H1 (cell line): ENCODE data around the gene CLCF1. TPM values are rescaled to one million over a fixed set of nuclear protein-coding genes. Genes with fewer than 3 reads are reported as not detected.
A peak's percentile ranks its signal among the peaks of the same experiment; 100 is the strongest.

ENCODE experiments used
- CTCF ChIA-PET: fragments of 300-600 bp; sonication (Branson Sonifier 250); formaldehyde crosslinking; loops from one replicate; lab custom pipeline; 2021; ENCODE audit not compliant: partially characterized antibody; lab: Charles Lee
- POLR2A ChIA-PET: fragments of 300-600 bp; sonication (Branson Sonifier 250); formaldehyde crosslinking; loops from one replicate; lab custom pipeline; 2021; ENCODE audit warnings: inconsistent platforms; ENCODE audit not compliant: partially characterized antibody; lab: Charles Lee
- DNase-seq, 2 experiments: peaks; one replicate each; pipeline versions ENCODE4 v3.0.0 to v3.0.0-alpha.2; 2010 to 2022; ENCODE audit warnings: low spot score in 2 of 2, low read depth in 1 of 2, mixed read lengths in 1 of 2
- FAIRE-seq: peaks from 2 replicates; lab custom pipeline; 2011; peaks lifted over from hg19 to GRCh38; lab: Jason Lieb, UNC
- H2AFZ ChIP-seq: 2 replicates; pipeline ENCODE4 v1.8.1; 2012; ENCODE audit warnings: low read length, inconsistent platforms
- H2AK5ac ChIP-seq: 2 replicates; pipeline ENCODE4 v1.6.1; 2013; ENCODE audit warnings: low read depth, low read length
- H2BK120ac ChIP-seq: replicated peaks from 2 replicates; pipeline ENCODE3; 2013; ENCODE audit warnings: low read depth, low read length, inconsistent platforms
- H2BK12ac ChIP-seq: 2 replicates; pipeline ENCODE4 v1.6.1; 2013; ENCODE audit warnings: low read depth, low read length
- H2BK15ac ChIP-seq: 2 replicates; pipeline ENCODE4 v1.6.1; 2013; ENCODE audit warnings: low read length
- H2BK20ac ChIP-seq: 2 replicates; pipeline ENCODE4 v1.6.1; 2013; ENCODE audit warnings: low read length
- H2BK5ac ChIP-seq: 2 replicates; pipeline ENCODE4 v1.6.1; 2013; ENCODE audit warnings: low read depth, low read length
- H3K14ac ChIP-seq: 2 replicates; pipeline ENCODE4 v1.6.1; 2013; ENCODE audit warnings: inconsistent platforms; ENCODE audit not compliant: insufficient read length
- H3K18ac ChIP-seq: 2 replicates; pipeline ENCODE4 v1.6.1; 2013; ENCODE audit warnings: low read length; ENCODE audit errors: extremely low read depth
- H3K23ac ChIP-seq: 2 replicates; pipeline ENCODE4 v1.6.1; 2013; ENCODE audit warnings: inconsistent platforms; ENCODE audit not compliant: insufficient read length
- H3K23me2 ChIP-seq: 2 replicates; pipeline ENCODE4 v1.6.1; 2013; ENCODE audit warnings: low read depth, low read length
- H3K27ac ChIP-seq: 2 replicates; pipeline ENCODE4 v1.6.1; 2011; ENCODE audit warnings: low read depth, low read length, inconsistent platforms
- H3K27me3 ChIP-seq, 4 experiments: replicated peaks in 1 of 4; 1 replicate in 1 of 4; 2 replicates in 3 of 4; pipeline versions ENCODE4 v1.6.1 to v1.8.1; 2011 to 2013; ENCODE audit warnings: low read length in 3 of 4, mild to moderate bottlenecking in 3 of 4, inconsistent platforms in 2 of 4, mixed read lengths in 2 of 4, moderate library complexity in 1 of 4; ENCODE audit not compliant: control insufficient read depth in 3 of 4, insufficient read depth in 3 of 4; ENCODE audit errors: extremely low read depth in 1 of 4
- H3K36me3 ChIP-seq, 4 experiments: 2 replicates each; pipeline versions ENCODE4 v1.6.1 to v1.8.1; 2011 to 2013; ENCODE audit warnings: mild to moderate bottlenecking in 4 of 4, low read length in 3 of 4, moderate library complexity in 2 of 4, control low read depth in 1 of 4, inconsistent platforms in 1 of 4; ENCODE audit not compliant: insufficient read depth in 4 of 4, control insufficient read depth in 2 of 4
- H3K4ac ChIP-seq: replicated peaks from 2 replicates; pipeline ENCODE3; 2013; ENCODE audit warnings: low read length, low read depth, mixed read lengths, inconsistent platforms; ENCODE audit not compliant: insufficient read length
- H3K4me1 ChIP-seq, 4 experiments: replicated peaks in 1 of 4; 1 replicate in 1 of 4; 2 replicates in 3 of 4; pipeline versions ENCODE4 v1.6.1 to v1.8.1; 2011 to 2013; ENCODE audit warnings: low read length in 3 of 4, inconsistent platforms in 2 of 4, mixed read lengths in 1 of 4; ENCODE audit not compliant: insufficient read depth in 4 of 4, control insufficient read depth in 3 of 4
- H3K4me2 ChIP-seq, 2 experiments: 2 replicates each; pipeline versions ENCODE4 v1.6.1 to v1.8.1; 2011 to 2013; ENCODE audit warnings: low read depth in 2 of 2, low read length in 2 of 2, control low read depth in 1 of 2, inconsistent platforms in 1 of 2, mild to moderate bottlenecking in 1 of 2; ENCODE audit not compliant: insufficient read depth in 1 of 2
- H3K4me3 ChIP-seq, 4 experiments: fragments of 200-600, 300-600 bp in 1 of 4; sonication (generic), shearing (Covaris generic), sonication (Bioruptor Twin) in 1 of 4; 2 replicates each; pipeline versions ENCODE4 v1.5.1 to v1.8.1; 2011 to 2016; ENCODE audit warnings: low read length in 4 of 4, low read depth in 3 of 4, control low read depth in 2 of 4, inconsistent platforms in 2 of 4, mild to moderate bottlenecking in 2 of 4, mixed read lengths in 1 of 4, moderate library complexity in 1 of 4; ENCODE audit not compliant: insufficient read depth in 2 of 4; ENCODE audit errors: extremely low read depth in 1 of 4
- H3K56ac ChIP-seq: replicated peaks from 2 replicates; pipeline ENCODE3; 2013; ENCODE audit warnings: low read depth, mild to moderate bottlenecking, mixed read lengths, low read length, inconsistent platforms; ENCODE audit not compliant: insufficient read length
- H3K79me1 ChIP-seq: 2 replicates; pipeline ENCODE4 v1.6.1; 2013; ENCODE audit warnings: low read depth, low read length, control low read depth
- H3K79me2 ChIP-seq, 2 experiments: 2 replicates each; pipeline versions ENCODE4 v1.6.1 to v1.8.1; 2012 to 2013; ENCODE audit warnings: low read length in 2 of 2, mild to moderate bottlenecking in 2 of 2, inconsistent platforms in 1 of 2; ENCODE audit not compliant: insufficient read depth in 2 of 2, control insufficient read depth in 1 of 2
- H3K9ac ChIP-seq, 4 experiments: replicated peaks in 1 of 4; 1 replicate in 1 of 4; 2 replicates in 3 of 4; pipeline versions ENCODE4 v1.6.1 to v1.8.1; 2011 to 2013; ENCODE audit warnings: low read depth in 3 of 4, low read length in 3 of 4, control low read depth in 2 of 4, mild to moderate bottlenecking in 2 of 4, moderate library complexity in 2 of 4, inconsistent platforms in 1 of 4; ENCODE audit errors: extremely low read depth in 1 of 4
- H3K9me3 ChIP-seq, 2 experiments: 2 replicates each; pipeline versions ENCODE4 v1.6.1 to v1.8.1; 2012 to 2013; ENCODE audit warnings: mild to moderate bottlenecking in 2 of 2, moderate library complexity in 2 of 2, control low read depth in 1 of 2, inconsistent platforms in 1 of 2, low read depth in 1 of 2, low read length in 1 of 2, mixed read lengths in 1 of 2; ENCODE audit not compliant: insufficient read depth in 2 of 2
- H4K20me1 ChIP-seq, 2 experiments: replicated peaks in 1 of 2; 2 replicates each; pipeline versions ENCODE3 to v1.8.1; 2011 to 2013; ENCODE audit warnings: inconsistent platforms in 2 of 2, low read length in 2 of 2, mild to moderate bottlenecking in 1 of 2; ENCODE audit not compliant: insufficient read depth in 2 of 2, control insufficient read depth in 1 of 2
- H4K5ac ChIP-seq: 2 replicates; pipeline ENCODE4 v1.6.1; 2013; ENCODE audit warnings: low read length, low read depth, mixed read lengths, inconsistent platforms; ENCODE audit not compliant: insufficient read length
- H4K8ac ChIP-seq: 2 replicates; pipeline ENCODE4 v1.8.0; 2013; ENCODE audit warnings: mild to moderate bottlenecking, moderate library complexity, low read length, inconsistent platforms; ENCODE audit not compliant: insufficient read depth; ENCODE audit errors: extremely low read depth
- H4K91ac ChIP-seq: replicated peaks from 2 replicates; pipeline ENCODE3; 2013; ENCODE audit warnings: low read length, mixed read lengths, inconsistent platforms; ENCODE audit not compliant: insufficient read length
- ATF2 ChIP-seq: IDR thresholded peaks from 2 replicates; pipeline ENCODE4 v1.6.1; 2012; ENCODE audit warnings: low read length, inconsistent platforms
- HDAC6 ChIP-seq: IDR thresholded peaks from one replicate; pipeline ENCODE4 v1.7.1; 2012; ENCODE audit warnings: low read depth, mild to moderate bottlenecking, inconsistent platforms, low read length, moderate library complexity
- JUND ChIP-seq: IDR thresholded peaks from 2 replicates; pipeline ENCODE4 v1.6.1; 2011; ENCODE audit warnings: mild to moderate bottlenecking, improper control_type of control experiment, low read length
- NRF1 ChIP-seq: IDR thresholded peaks from 2 replicates; pipeline ENCODE4 v1.6.1; 2011; ENCODE audit warnings: mild to moderate bottlenecking, low read depth, low read length, improper control_type of control experiment
- TAF7 ChIP-seq: optimal IDR thresholded peaks from 2 replicates; pipeline ENCODE3; 2011; ENCODE audit warnings: low read depth, mild to moderate bottlenecking, inconsistent platforms, low read length, moderate library complexity, borderline replicate concordance
- WGBS, 2 experiments: shearing (Covaris generic) in 1 of 2; methylation state at CpG; one replicate each; pipeline versions ENCODE4 v1.1.6 to v1.1.7; 2013 to 2015; ENCODE audit warnings: low lambda C conversion rate in 2 of 2, mixed read lengths in 2 of 2, inconsistent platforms in 1 of 2, low coverage in 1 of 2, missing lambda C conversion rate in 1 of 2; ENCODE audit not compliant: insufficient replicate concordance in 2 of 2, insufficient coverage in 1 of 2, insufficient read length in 1 of 2; ENCODE audit errors: extremely low coverage in 1 of 2, missing lambda C conversion rate in 1 of 2; 5-methylcytosine and 5-hydroxymethylcytosine counted together
- polyA plus RNA-seq, 7 experiments: library from polyadenylated mRNA; depleted of rRNA in 3 of 7; stranded (reverse) in 5 of 7; unstranded in 2 of 7; fragments of >200 nt in 5 of 7; fragments of 200-250 nt in 2 of 7; gene quantifications; 1 replicate in 5 of 7; 2 replicates in 1 of 7; 4 replicates in 1 of 7; pipeline versions ENCODE4 v1.2.1 to v1.2.3, GENCODE V29; 2011 to 2013; ENCODE audit warnings: missing spikeins in 2 of 7, mixed read lengths in 2 of 7
- total RNA-seq: library from RNA; stranded (reverse); fragmentation: NEBNext Ultra II Directional; extraction: Animal tissue kit (Norgen Biotek cat#: 25700); gene quantifications from 2 replicates; pipeline ENCODE4 v1.2.1, GENCODE V29; 2021
- TF ChIP-seq, protein P1 (sequence below): IDR thresholded peaks from 2 replicates; pipeline ENCODE4 v1.6.1; 2012; ENCODE audit warnings: inconsistent platforms

Gene CLCF1
- total and polyA plus RNA-seq, 2 of the 8 experiments (the other 6 are each of a cell fraction or from before 2014, with no cell fraction given): 0.32 to 1.2 TPM

GRCh38 chr11:67408437-67409200 is 35.2 kb upstream of the CLCF1 start:
- CTCF ChIA-PET: no interaction called here
- no peak overlapping the region for H3K4me3 ChIP-seq
- H2BK20ac ChIP-seq: peak overlapping the region; percentile 48
- H3K4me2 ChIP-seq: no peak overlapping the region
- H3K79me1 ChIP-seq: no peaks in the 10 kb centered on the region
- no peak overlapping the region for H3K9ac ChIP-seq
- peaks cover 0 to 11% (median 7%) of the 10 kb centered on the region in 4 experiments; a peak in 5 of 7 replicates for H3K4me1 ChIP-seq
- TF ChIP-seq JUND: no peak
- TF ChIP-seq ATF2: no peak
- no peak for TF ChIP-seq HDAC6
- TF ChIP-seq, protein P1, sequence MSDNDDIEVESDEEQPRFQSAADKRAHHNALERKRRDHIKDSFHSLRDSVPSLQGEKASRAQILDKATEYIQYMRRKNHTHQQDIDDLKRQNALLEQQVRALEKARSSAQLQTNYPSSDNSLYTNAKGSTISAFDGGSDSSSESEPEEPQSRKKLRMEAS: no peak
- TF ChIP-seq NRF1: no peak
- no peak for TF ChIP-seq TAF7
- 0 out of 2 replicates have a peak overlapping the region, but pooled peaks have one; percentile 1 for H2AK5ac ChIP-seq
- H4K20me1 ChIP-seq: no peaks in the 10 kb centered on the region
- H4K8ac ChIP-seq: no peak overlapping the region
- H3K18ac ChIP-seq: no peak overlapping the region
- H3K79me2 ChIP-seq: no peaks in the 10 kb centered on the region
- H3K23ac ChIP-seq: no peak overlapping the region
- H2BK15ac ChIP-seq: 0 out of 2 replicates have a peak overlapping the region, but pooled peaks have one; percentile 65
- POLR2A ChIA-PET: interaction anchor here (0.9 to 1.9 kb wide), 6 partner anchors 10 to 29 kb away, joined by 3 to 6 read pairs (median 4); partner anchors contain the start of gene PTPRCAP
- no peak overlapping the region for H4K5ac ChIP-seq
- no peaks in the 10 kb centered on the region for H3K36me3 ChIP-seq
- H2BK12ac ChIP-seq: 0 out of 2 replicates have a peak overlapping the region, but pooled peaks have one; percentile 60
- WGBS, 2 experiments: 89% methylated on average over 13 of the region's 18 CpGs; no CpG with 5 or more reads in 1 of the 2 experiments
- no peak overlapping the region for H3K14ac ChIP-seq
- no peak overlapping the region for H3K56ac ChIP-seq
- FAIRE-seq: no peak
- H3K27ac ChIP-seq: no peak overlapping the region
- H3K23me2 ChIP-seq: no peaks in the 10 kb centered on the region
- DNase-seq: no peak
- H3K27me3 ChIP-seq: peaks cover 0 to 16% (median 5%) of the 10 kb centered on the region in 4 experiments; a peak in 4 of 7 replicates
- H3K4ac ChIP-seq: no peak overlapping the region
- no peak overlapping the region for H2BK120ac ChIP-seq
- H2BK5ac ChIP-seq: 0 out of 2 replicates have a peak overlapping the region, but pooled peaks have one; percentile 24
- no peak overlapping the region for H4K91ac ChIP-seq
- H2AFZ ChIP-seq: no peak overlapping the region
- H3K9me3 ChIP-seq: no peaks in the 10 kb centered on the region
